ENCODE measurements around the gene CCDC9.

The CCDC9 gene

GRCh38 chr19:47232422-47233211 lies 23.7 kb upstream of the CCDC9 start:
- no peak overlapping the region for H3K4me3 ChIP-seq (ENCODE audit: insufficient read depth, low read depth, low read length, poor library complexity, severe bottlenecking)
- H3K4me1 ChIP-seq (ENCODE audit: control insufficient read depth, insufficient read depth, low read length, poor library complexity, severe bottlenecking): peaks cover 23% of the 10 kb centered on the region
- no peak overlapping the region for H3K27ac ChIP-seq (ENCODE audit: insufficient read depth, low read length, poor library complexity, severe bottlenecking)
- no peaks in the 10 kb centered on the region for H3K36me3 ChIP-seq (ENCODE audit: control insufficient read depth, insufficient read depth, low read length)
- no peak for DNase-seq
- H3K27me3 ChIP-seq (replicated peaks; ENCODE audit: control insufficient read depth, insufficient read depth, low read length, poor library complexity, severe bottlenecking): no peaks in the 10 kb centered on the region
- H3K9me3 ChIP-seq (ENCODE audit: control insufficient read depth, low read length): no peaks in the 10 kb centered on the region

DNA sequence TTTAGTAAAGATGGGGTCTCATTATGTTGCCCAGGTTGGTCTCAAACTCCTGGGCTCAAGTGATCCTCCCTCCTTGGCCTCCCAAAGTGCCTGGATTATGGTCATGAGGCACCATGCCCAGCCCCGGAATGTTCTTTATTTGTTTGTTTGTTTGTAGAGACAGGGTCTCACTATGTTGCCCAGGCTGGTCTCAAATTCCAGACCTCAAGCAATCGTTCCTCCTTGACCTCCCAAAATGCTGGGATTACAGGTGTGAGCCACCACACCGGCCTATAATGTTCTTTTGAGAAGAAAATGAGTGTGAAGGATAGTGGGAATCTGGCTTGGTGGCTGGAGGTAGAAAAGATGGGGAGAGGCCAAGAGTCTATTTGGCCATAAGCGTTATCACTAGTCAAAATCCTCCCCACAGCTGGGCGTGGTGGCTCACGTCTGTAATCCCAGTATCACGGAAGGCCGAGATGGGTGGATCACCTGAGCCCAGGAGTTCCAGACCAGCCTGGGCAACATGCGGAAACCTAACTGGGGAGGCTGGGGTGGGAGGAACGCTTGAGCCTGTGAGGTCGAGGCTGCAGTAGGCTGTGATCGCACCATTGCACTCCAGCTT lies 20.2 kb upstream of the CCDC9 start:
- Histone ChIP-seq H3K27ac (ENCODE audit: insufficient read depth, low read length, poor library complexity, severe bottlenecking) (no peak overlapping the region), H3K4me3 (ENCODE audit: insufficient read depth, low read depth, low read length, poor library complexity, severe bottlenecking) (no peak overlapping the region), H3K36me3 (ENCODE audit: control insufficient read depth, insufficient read depth, low read length) (no peaks in the 10 kb centered on the region), H3K9me3 (ENCODE audit: control insufficient read depth, low read length) (no peaks in the 10 kb centered on the region), H3K27me3 (replicated peaks; ENCODE audit: control insufficient read depth, insufficient read depth, low read length, poor library complexity, severe bottlenecking) (no peaks in the 10 kb centered on the region), H3K4me1 (ENCODE audit: control insufficient read depth, insufficient read depth, low read length, poor library complexity, severe bottlenecking) (peaks cover 25% of the 10 kb centered on the region)
- no peak for DNase-seq

DNA sequence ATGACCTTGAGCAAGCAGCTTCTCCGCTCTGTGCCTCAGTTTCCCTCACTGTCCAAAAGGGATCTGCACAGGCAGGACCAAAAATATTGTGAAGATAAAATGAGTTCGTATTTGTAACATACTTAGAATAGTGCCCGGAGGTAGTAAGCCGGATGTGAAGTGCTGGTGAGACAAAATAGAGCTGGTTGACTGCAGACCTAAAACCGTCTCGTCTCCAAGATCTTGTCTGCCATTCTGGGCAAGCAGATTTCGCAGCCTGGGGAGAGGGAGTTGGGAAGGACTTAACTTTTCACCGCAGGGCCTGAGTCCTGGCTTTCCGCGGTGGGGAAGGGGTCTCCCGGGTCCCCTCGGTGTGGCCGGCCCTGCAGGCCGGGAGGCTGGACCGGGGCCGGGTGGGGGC lies 17.2 kb upstream of the CCDC9 start:
- Histone ChIP-seq H3K4me1 (ENCODE audit: control insufficient read depth, insufficient read depth, low read length, poor library complexity, severe bottlenecking) (peaks cover 36% of the 10 kb centered on the region), H3K4me3 (ENCODE audit: insufficient read depth, low read depth, low read length, poor library complexity, severe bottlenecking) (peak overlapping the region; percentile 33), H3K27ac (ENCODE audit: insufficient read depth, low read length, poor library complexity, severe bottlenecking) (peak overlapping the region; percentile 4), H3K27me3 (replicated peaks; ENCODE audit: control insufficient read depth, insufficient read depth, low read length, poor library complexity, severe bottlenecking) (no peaks in the 10 kb centered on the region), H3K9me3 (ENCODE audit: control insufficient read depth, low read length) (no peaks in the 10 kb centered on the region), H3K36me3 (ENCODE audit: control insufficient read depth, insufficient read depth, low read length) (no peaks in the 10 kb centered on the region)
- DNase-seq: no peak

- Histone ChIP-seq H3K27ac (ENCODE audit: insufficient read depth, low read length, poor library complexity, severe bottlenecking) (no peak overlapping the region), H3K4me3 (ENCODE audit: insufficient read depth, low read depth, low read length, poor library complexity, severe bottlenecking) (peak overlapping the region; percentile 11), H3K36me3 (ENCODE audit: control insufficient read depth, insufficient read depth, low read length) (no peaks in the 10 kb centered on the region), H3K4me1 (ENCODE audit: control insufficient read depth, insufficient read depth, low read length, poor library complexity, severe bottlenecking) (peaks cover 36% of the 10 kb centered on the region), H3K27me3 (replicated peaks; ENCODE audit: control insufficient read depth, insufficient read depth, low read length, poor library complexity, severe bottlenecking) (no peaks in the 10 kb centered on the region), H3K9me3 (ENCODE audit: control insufficient read depth, low read length) (no peaks in the 10 kb centered on the region)
- DNase-seq: peak; percentile 66 to 70 (median 68)
Observed at GRCh38 chr19:47239610-47240296, 16.6 kb upstream of the CCDC9 start.

- no peaks in the 10 kb centered on the region for H3K9me3 ChIP-seq (ENCODE audit: control insufficient read depth, low read length)
- peaks cover 36% of the 10 kb centered on the region for H3K4me1 ChIP-seq (ENCODE audit: control insufficient read depth, insufficient read depth, low read length, poor library complexity, severe bottlenecking)
- H3K27ac ChIP-seq (ENCODE audit: insufficient read depth, low read length, poor library complexity, severe bottlenecking): peak overlapping the region; percentile 15
- no peak overlapping the region for H3K4me3 ChIP-seq (ENCODE audit: insufficient read depth, low read depth, low read length, poor library complexity, severe bottlenecking)
- H3K36me3 ChIP-seq (ENCODE audit: control insufficient read depth, insufficient read depth, low read length): no peaks in the 10 kb centered on the region
- H3K27me3 ChIP-seq (replicated peaks; ENCODE audit: control insufficient read depth, insufficient read depth, low read length, poor library complexity, severe bottlenecking): no peaks in the 10 kb centered on the region
- DNase-seq: no peak
Observed at GRCh38 chr19:47240556-47240955, 15.8 kb upstream of the CCDC9 start.

- H3K36me3 ChIP-seq (ENCODE audit: control insufficient read depth, insufficient read depth, low read length): no peaks in the 10 kb centered on the region
- H3K27me3 ChIP-seq (replicated peaks; ENCODE audit: control insufficient read depth, insufficient read depth, low read length, poor library complexity, severe bottlenecking): no peaks in the 10 kb centered on the region
- H3K9me3 ChIP-seq (ENCODE audit: control insufficient read depth, low read length): no peaks in the 10 kb centered on the region
- peaks cover 36% of the 10 kb centered on the region for H3K4me1 ChIP-seq (ENCODE audit: control insufficient read depth, insufficient read depth, low read length, poor library complexity, severe bottlenecking)
- peak overlapping the region; percentile 15 for H3K27ac ChIP-seq (ENCODE audit: insufficient read depth, low read length, poor library complexity, severe bottlenecking)
- H3K4me3 ChIP-seq (ENCODE audit: insufficient read depth, low read depth, low read length, poor library complexity, severe bottlenecking): no peak overlapping the region
- peak; percentile 81 to 82 (median 81) for DNase-seq
Observed at GRCh38 chr19:47240996-47241918, 15.1 kb upstream of the CCDC9 start.

- no peaks in the 10 kb centered on the region for H3K36me3 ChIP-seq (ENCODE audit: control insufficient read depth, insufficient read depth, low read length)
- no peaks in the 10 kb centered on the region for H3K27me3 ChIP-seq (replicated peaks; ENCODE audit: control insufficient read depth, insufficient read depth, low read length, poor library complexity, severe bottlenecking)
- no peak for DNase-seq
- H3K9me3 ChIP-seq (ENCODE audit: control insufficient read depth, low read length): no peaks in the 10 kb centered on the region
- peaks cover 36% of the 10 kb centered on the region for H3K4me1 ChIP-seq (ENCODE audit: control insufficient read depth, insufficient read depth, low read length, poor library complexity, severe bottlenecking)
- H3K4me3 ChIP-seq (ENCODE audit: insufficient read depth, low read depth, low read length, poor library complexity, severe bottlenecking): no peak overlapping the region
- H3K27ac ChIP-seq (ENCODE audit: insufficient read depth, low read length, poor library complexity, severe bottlenecking): no peak overlapping the region
Observed at GRCh38 chr19:47241919-47242577, 14.3 kb upstream of the CCDC9 start.

DNA sequence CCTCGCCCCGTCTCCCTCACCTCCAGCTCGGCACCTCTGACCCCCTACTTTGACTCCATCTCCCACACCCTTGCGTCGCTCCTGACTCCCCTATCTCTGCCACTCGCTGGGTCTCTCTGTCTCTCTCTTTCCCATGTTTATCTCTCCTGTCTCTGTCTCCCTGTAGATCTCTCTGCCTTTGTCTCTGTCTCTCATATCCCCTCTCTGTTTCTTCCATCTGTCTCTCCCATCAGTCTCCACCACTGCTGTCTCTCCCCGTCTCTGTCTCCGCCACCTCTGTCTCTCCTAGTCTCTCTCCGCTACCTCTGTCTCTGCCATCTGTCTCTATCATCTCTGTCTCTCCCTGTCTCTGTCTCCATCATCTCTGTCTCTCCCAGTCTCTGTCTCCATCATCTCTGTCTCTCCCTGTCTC lies 13.0 kb upstream of the CCDC9 start:
- Histone ChIP-seq H3K27ac (ENCODE audit: insufficient read depth, low read length, poor library complexity, severe bottlenecking) (peak overlapping the region; percentile 55), H3K9me3 (ENCODE audit: control insufficient read depth, low read length) (no peaks in the 10 kb centered on the region), H3K36me3 (ENCODE audit: control insufficient read depth, insufficient read depth, low read length) (no peaks in the 10 kb centered on the region), H3K4me1 (ENCODE audit: control insufficient read depth, insufficient read depth, low read length, poor library complexity, severe bottlenecking) (peaks cover 36% of the 10 kb centered on the region), H3K27me3 (replicated peaks; ENCODE audit: control insufficient read depth, insufficient read depth, low read length, poor library complexity, severe bottlenecking) (no peaks in the 10 kb centered on the region), H3K4me3 (ENCODE audit: insufficient read depth, low read depth, low read length, poor library complexity, severe bottlenecking) (peak overlapping the region; percentile 13)
- no peak for DNase-seq
